GM18909 (cell line): ENCODE measurements around the gene SSR1.
"Not testable (repeated sequence)": the region's sequence is repeated elsewhere in the genome, so short reads cannot be mapped to it uniquely, and the experiment has no call there.

Source experiments
- ATAC-seq: cut with Tn5 transposase; IDR thresholded peaks from one replicate; pipeline ENCODE4 v1.9.1; 2021; ENCODE audit warnings: mild to moderate bottlenecking; ENCODE audit not compliant: unreplicated experiment, poor library complexity

Gene SSR1

DNA sequence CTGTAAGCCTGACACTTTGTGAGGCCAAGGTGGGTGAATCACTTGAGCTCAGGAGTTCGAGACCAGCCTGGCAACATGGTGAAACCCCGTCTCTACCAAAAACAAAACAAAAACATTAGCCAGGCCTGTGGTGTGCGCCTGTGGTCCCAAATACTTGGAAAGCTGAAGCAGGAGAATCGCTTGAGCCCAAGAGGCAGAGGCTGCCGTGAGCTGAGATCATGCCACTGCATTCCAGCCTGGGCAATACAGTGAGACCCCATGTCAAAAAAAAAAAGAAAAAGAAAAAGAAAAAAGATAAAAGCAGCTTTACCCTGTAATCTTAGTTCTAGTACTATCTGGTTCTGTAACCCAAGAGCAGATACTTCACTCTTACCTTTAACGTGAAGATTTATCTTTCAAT is 27.6 kb downstream of the SSR1 start:
- ATAC-seq: no peak

- ATAC-seq: no peak
Measured at GRCh38 chr6:7283676-7284075, 29.3 kb downstream of the SSR1 start.

GRCh38 chr6:7282097-7282906 is 30.7 kb downstream of the SSR1 start:
- no peak for ATAC-seq

- no peak for ATAC-seq
Measured at GRCh38 chr6:7276199-7276524, 36.8 kb downstream of the SSR1 start.

GRCh38 chr6:7274525-7274924 is 38.5 kb downstream of the SSR1 start:
- not testable (repeated sequence) for ATAC-seq

- ATAC-seq: no peak
Measured at GRCh38 chr6:7273709-7274108, 39.3 kb downstream of the SSR1 start.

GRCh38 chr6:7271205-7271534 is 41.8 kb downstream of the SSR1 start:
- ATAC-seq: no peak

DNA sequence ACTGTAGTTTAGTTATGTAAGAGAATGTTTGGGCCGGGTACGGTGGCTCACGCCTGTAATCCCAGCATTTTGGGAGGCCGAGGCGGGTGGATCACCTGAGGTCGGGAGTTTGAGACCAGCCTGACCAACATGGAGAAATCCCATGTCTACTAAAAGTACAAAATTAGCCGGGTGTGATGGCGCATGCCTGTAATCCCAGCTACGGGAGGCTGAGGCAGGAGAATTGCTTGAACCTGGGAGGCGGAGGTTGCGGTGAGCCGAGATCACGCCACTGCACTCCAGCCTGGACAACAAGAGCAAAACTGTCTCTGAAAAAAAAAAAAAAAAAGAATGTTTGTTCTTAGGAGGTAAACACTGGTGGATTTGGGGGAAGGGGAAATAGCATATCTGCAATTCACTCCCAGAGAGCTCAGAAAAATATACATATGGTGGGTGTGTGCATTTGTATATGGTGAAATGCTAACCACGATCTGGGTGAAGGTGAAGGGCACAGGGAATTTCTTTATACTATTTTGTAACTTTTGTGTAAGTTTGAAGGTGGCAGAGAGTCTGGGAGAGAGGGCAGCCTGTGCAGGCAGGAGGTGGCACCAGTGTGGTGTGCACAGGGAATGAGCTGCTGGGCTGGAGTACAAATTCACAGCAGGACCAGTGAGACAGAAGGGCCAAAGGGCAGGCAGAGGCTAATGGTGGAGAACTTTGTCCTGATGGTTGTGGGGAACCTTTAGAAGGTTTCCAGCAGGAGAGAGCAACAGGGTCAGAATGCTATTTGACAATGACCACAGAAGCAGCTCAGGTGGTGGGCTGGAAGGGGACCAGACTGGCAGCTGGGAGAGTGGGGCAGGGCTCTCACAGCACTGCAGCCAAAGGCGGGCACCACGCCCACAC is 42.4 kb downstream of the SSR1 start:
- no peak for ATAC-seq

GRCh38 chr6:7269816-7270215 is 43.2 kb downstream of the SSR1 start:
- no peak for ATAC-seq

DNA sequence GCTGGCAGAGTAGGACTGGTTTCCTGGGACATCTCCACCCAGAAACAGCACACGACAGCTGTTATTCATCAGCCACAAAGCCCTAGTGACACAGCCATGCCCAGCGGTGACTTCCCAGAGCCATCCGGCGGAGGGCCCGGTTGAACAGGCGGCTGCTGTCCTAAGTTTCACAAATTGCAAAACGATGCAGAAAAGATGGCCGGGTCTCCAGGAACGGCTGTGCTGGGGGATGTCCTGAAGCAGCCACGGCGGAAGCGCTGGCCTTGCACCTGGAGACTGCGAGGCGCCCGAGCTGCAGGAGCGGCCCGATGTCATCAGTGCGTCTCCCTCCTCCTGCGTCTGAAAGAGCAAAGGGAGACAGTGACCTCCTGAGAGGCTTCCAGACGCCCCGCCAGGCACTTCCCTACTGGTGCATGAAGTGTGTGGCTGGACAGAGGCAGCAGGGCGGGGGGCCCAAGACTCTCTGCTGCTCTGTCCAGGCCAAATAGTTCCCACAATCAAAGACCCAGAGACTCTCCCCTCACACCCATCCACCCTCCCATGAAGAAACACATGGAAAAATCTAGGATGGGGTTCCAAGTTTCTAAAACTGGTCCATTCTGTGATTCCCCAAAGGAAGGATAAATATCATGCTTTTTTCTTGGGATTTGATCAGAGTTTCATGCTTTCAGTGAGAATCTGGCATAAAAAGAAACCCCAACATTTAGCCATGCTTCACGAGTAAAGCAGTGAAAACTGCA is 44.0 kb downstream of the SSR1 start:
- no peak for ATAC-seq

- no peak for ATAC-seq
Measured at GRCh38 chr6:7268362-7268761, 44.6 kb downstream of the SSR1 start.

DNA sequence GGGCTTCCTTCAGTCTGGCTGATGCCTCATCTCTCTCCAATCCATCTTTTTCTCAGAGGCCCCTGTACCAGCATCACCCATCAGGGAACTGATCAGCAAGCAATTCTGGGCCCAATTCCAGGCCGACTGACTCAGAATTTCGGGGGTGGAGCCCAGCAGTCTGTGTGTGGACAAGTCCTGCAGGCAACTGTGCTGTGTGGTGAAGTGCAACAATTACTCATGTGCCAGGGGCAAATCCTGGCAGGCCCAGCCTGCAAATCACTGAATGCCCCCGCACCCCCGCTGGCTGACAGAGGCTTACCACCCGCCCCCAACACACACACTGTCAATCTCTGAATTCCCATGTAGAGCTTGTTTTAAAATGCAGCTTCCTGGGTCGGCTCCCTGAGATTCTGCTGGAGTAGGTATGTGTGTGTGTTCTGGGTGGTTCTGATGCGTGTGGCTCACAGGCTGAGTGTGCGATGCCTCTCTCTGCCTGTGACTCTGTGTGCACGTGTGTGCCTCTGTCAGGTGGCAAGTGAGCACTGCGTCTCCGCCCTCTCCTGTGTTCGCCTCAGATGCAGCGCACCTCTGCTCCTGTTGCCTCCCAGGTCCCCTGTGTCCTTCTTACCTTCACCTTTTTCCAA is 45.4 kb downstream of the SSR1 start:
- ATAC-seq: no peak

GRCh38 chr6:7267071-7267465 is 45.9 kb downstream of the SSR1 start:
- no peak for ATAC-seq

GRCh38 chr6:7265385-7265726 is 47.6 kb downstream of the SSR1 start:
- ATAC-seq: not testable (repeated sequence)

DNA sequence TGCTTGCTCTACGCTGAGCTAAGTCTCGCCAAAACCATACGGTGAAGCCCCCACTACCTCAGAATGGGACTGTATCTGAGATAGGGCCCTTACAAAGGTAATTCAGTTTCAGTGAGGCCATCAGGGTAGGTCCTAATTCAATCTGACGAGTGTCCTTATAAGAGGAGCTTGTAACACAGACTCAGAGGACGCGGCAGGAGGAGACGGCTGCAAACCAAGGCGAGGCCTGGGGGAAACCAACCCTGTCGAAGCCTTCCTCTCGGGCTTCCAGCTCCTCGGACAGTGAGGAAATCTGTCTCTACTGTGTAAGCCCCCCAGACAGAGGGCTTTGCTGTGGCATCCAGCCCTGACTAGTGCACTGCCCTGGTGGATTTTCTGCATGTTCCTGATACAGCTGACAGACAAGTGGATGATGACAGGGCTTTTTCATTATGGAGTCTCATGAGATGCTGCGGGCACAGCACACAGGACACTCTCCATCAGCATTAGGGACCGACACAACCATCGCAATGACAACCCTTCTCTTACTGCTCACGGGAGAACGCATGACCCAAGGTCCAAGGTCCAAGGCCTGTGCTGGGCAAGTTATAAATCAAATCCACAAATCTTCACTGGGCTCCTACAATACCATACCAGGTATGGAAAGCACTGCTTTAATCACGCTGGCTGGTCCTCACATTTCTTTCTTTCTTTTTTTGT is 48.2 kb downstream of the SSR1 start:
- ATAC-seq: no peak

DNA sequence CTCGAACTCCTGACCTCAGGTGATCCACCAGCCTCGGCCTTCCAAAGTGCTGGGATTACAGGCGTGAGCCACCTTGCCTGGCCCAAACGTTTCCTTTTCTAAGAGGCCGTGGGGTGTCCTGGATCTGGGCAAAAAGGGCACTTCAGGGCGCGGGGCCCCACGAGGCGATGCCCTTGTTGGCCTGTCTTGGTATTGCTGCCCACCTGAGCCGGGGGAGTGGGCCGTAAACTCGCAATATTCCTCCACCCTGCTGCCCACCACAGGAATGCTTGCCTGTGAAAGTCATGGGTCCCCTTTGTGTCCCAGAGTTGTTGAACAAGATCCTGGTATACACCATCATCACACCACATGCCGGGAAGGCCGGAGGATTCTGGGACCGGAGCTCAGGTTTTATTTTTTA is 49.0 kb downstream of the SSR1 start:
- no peak for ATAC-seq

- ATAC-seq: not testable (repeated sequence)
Measured at GRCh38 chr6:7263519-7263805, 49.5 kb downstream of the SSR1 start.

- ATAC-seq: no peak
Measured at GRCh38 chr6:7262746-7263518, 50.1 kb downstream of the SSR1 start.

DNA sequence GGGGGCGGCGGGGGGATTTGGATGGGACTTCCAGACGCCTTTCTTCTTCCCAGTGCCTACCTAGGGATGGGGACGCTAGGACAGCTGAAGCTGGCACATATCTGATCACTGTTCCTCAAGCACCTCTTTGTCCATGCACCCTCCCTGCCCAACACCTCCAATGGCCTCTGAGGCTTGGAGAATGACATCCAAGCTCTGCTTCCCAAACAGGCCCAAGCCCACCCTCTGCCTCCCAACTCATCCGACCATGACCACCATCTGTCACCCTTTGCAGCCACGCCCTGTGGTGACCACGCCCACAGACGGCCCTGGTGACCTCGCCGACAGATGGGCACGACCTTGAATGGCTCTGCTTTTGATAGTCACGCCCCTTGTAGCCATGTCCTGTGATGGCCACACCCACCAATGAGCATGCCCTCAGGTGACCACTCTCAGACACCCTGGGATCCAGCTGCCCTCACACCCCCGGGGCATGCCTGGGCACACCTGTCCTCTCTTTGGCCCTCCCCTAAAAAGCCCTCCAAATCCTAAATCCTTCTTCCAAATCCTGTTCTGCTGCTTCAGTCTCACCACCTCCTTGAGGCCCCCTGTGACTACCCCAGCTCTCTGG is 51.0 kb downstream of the SSR1 start:
- ATAC-seq: no peak
